Thoracic aorta (tissue), 2 donors: ENCODE results near the gene SLC25A13. TPM values are rescaled to one million over a fixed set of nuclear protein-coding genes. Genes with fewer than 3 reads are reported as not detected.

Experiments
- ATAC-seq: fragments of 150-250 bp; one replicate; pipeline ENCODE4 v1.8.0; 2017; ENCODE audit warnings: low read depth; ENCODE audit not compliant: insufficient number of reproducible peaks, low FRiP score
- DNase-seq: peaks from one replicate; pipeline ENCODE4 v3.0.0-alpha.2; 2020; ENCODE audit warnings: low spot score
- H3K27ac ChIP-seq, 2 donors: fragments of 200-600 bp; sonication (generic); 1 replicate in 1 of 2; 2 replicates in 1 of 2; pipeline ENCODE4 v1.5.1; 2016; ENCODE audit warnings: mild to moderate bottlenecking in 2 of 2, moderate library complexity in 2 of 2
- H3K27me3 ChIP-seq: fragments of 200-600 bp; sonication (generic); replicated peaks from 2 replicates; pipeline ENCODE4 v1.6.0; 2016; ENCODE audit warnings: mild to moderate bottlenecking; ENCODE audit not compliant: insufficient read depth
- H3K36me3 ChIP-seq: fragments of 200-600 bp; sonication (generic); one replicate; pipeline ENCODE4 v1.5.1; 2016
- H3K4me1 ChIP-seq, 2 donors: fragments of 200-600 bp; sonication (generic); 1 replicate in 1 of 2; 2 replicates in 1 of 2; pipeline versions ENCODE4 v1.5.1 to v1.6.0; 2016; ENCODE audit warnings: low read depth in 2 of 2, mild to moderate bottlenecking in 1 of 2; ENCODE audit not compliant: control insufficient read depth in 1 of 2
- H3K4me3 ChIP-seq: fragments of 200-600 bp; sonication (generic); 2 replicates; pipeline ENCODE4 v1.5.1; 2016; ENCODE audit warnings: mild to moderate bottlenecking
- H3K9me3 ChIP-seq: fragments of 200-600 bp; sonication (generic); 2 replicates; pipeline ENCODE4 v1.5.1; 2016
- CTCF ChIP-seq: fragments of 200-600 bp; sonication (generic); IDR thresholded peaks from one replicate; pipeline ENCODE4 v1.5.1; 2019; ENCODE audit warnings: antibody characterized with exemption
- total RNA-seq, 2 donors: library from RNA; depleted of rRNA; stranded (reverse); fragments of >200 nt; gene quantifications; one replicate each; pipeline versions ENCODE4 v1.1.0 to v1.2.3, GENCODE V29; 2016

SLC25A13 gene
- total RNA-seq, 2 donors from 2014 or later, result 18.5 to 24.2 TPM

- ATAC-seq (no peak), DNase-seq (no peak)
- no peak for TF ChIP-seq CTCF
- H3K36me3 ChIP-seq, result no peaks in the 10 kb centered on the region
- no peaks in the 10 kb centered on the region for H3K4me1 ChIP-seq
- no peak overlapping the region for H3K27ac ChIP-seq
- no peak overlapping the region for H3K4me3 ChIP-seq
- H3K9me3 ChIP-seq, result no peaks in the 10 kb centered on the region
- no peaks in the 10 kb centered on the region for H3K27me3 ChIP-seq
These were observed 116.2 kb downstream of the SLC25A13 start for GRCh38 chr7:96205665-96206064.

DNA sequence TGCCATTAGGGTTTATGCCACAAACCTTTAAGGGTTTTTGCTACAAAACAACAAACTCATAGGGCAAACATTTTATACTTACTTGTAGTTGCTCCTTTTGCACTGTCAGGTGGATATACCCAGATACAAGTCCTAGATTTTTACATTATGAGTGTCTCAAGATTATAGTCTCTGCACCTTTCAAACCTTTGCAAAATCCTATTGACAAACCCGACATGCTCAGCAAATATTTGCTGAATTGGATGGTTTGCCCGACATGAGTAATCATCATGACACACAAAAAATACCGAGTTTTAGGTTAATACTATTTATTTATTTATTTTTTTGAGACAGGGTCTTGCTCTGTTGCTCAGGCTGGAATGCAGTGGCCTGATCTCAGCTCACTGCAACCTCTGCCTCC lies 117.3 kb downstream of the SLC25A13 start:
- Histone ChIP-seq H3K27me3 (no peaks in the 10 kb centered on the region), H3K36me3 (no peaks in the 10 kb centered on the region), H3K27ac (no peak overlapping the region), H3K4me3 (no peak overlapping the region), H3K9me3 (no peaks in the 10 kb centered on the region), H3K4me1 (peaks cover 0 to 3% of the 10 kb centered on the region in 2 donors)
- no peak for TF ChIP-seq CTCF
- no peak for ATAC-seq
- DNase-seq, result no peak

DNA sequence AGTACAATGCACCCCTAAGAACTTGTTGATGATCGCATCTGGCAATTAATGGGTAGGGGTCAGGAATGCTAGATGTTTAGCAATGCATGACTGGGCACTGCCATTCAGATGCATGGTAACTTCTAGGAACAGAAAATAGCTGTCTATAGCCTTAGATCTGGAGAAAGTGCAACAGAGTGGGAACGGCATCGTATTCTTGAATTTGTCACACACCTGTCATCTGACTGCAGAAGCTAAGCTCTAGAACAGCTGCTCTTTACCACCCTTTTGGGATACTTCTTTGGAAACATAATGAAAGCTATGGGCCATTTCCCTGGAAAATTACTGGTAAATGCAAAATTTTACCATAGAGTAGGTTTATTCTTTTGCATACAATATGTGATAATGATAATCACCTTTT lies 118.1 kb downstream of the SLC25A13 start:
- ATAC-seq, result no peak
- H3K27ac ChIP-seq, result no peak overlapping the region
- no peaks in the 10 kb centered on the region for H3K27me3 ChIP-seq
- no peak overlapping the region for H3K4me3 ChIP-seq
- H3K4me1 ChIP-seq, result peaks cover 0 to 11% of the 10 kb centered on the region in 2 donors
- DNase-seq, result no peak
- H3K9me3 ChIP-seq, result no peaks in the 10 kb centered on the region
- TF ChIP-seq CTCF, result no peak
- H3K36me3 ChIP-seq, result no peaks in the 10 kb centered on the region

DNA sequence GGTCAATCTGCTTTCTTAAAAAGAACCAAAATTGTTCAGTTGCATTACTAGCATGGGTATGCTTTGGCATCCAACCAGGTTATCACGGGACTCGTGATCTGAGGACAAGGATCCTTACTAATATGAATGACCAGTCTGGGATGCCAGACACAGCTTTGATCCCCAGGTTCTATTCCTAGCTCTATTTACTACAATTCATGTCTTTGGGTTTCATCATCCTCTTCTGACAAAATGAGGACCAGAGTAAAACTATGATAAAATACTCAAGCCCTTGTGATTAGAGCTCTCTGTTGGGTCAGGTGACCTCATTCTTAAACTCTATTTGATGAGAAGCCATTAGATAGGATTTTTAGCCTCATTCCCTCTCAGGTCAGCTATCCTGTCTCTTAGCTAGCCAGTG lies 119.8 kb downstream of the SLC25A13 start:
- no peak overlapping the region for H3K4me3 ChIP-seq
- no peaks in the 10 kb centered on the region for H3K36me3 ChIP-seq
- ATAC-seq, result no peak

DNA sequence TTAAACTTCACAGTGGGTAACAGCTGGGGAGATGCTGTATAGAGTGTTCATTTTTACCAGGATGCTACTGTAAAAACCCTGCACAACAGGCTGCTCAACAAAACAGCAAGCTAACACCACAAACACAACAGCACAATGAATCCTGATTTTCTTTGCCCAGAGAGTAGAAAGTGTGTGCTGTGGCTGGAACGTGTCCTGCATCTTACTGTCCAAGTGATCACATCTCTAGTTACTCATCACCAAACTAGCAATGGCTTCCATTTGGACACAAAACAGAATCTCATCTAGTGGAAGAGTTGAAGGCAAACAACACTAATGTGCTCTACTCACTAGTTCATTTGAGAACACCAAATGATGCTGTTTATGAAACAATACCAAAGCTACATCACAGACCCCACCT lies 121.2 kb downstream of the SLC25A13 start:
- DNase-seq (no peak), ATAC-seq (no peak)
- H3K27me3 ChIP-seq, result no peaks in the 10 kb centered on the region
- H3K9me3 ChIP-seq, result no peaks in the 10 kb centered on the region
- no peak overlapping the region for H3K4me3 ChIP-seq
- no peak for TF ChIP-seq CTCF
- H3K27ac ChIP-seq, result no peak overlapping the region
- H3K36me3 ChIP-seq, result no peaks in the 10 kb centered on the region
- peaks cover 0 to 11% of the 10 kb centered on the region in 2 donors for H3K4me1 ChIP-seq

More for the DNA sequence above, 119.8 kb downstream of the SLC25A13 start:
- peaks cover 0 to 11% of the 10 kb centered on the region in 2 donors for H3K4me1 ChIP-seq
- no peak for DNase-seq
- no peak for TF ChIP-seq CTCF
- no peaks in the 10 kb centered on the region for H3K9me3 ChIP-seq
- H3K27ac ChIP-seq, result no peak overlapping the region
- H3K27me3 ChIP-seq, result no peaks in the 10 kb centered on the region
